Activated T-cell treated with anti-CD3 and anti-CD28 coated beads for 48 hours (primary cell): ENCODE data around the gene RASA3.
"Not testable (repeated sequence)": the region's sequence is repeated elsewhere in the genome, so short reads cannot be mapped to it uniquely, and the experiment has no call there.

Experiments
- DNase-seq: peaks from one replicate; pipeline ENCODE4 v3.0.0-alpha.2; 2020; ENCODE audit warnings: low read depth

Gene RASA3

DNA sequence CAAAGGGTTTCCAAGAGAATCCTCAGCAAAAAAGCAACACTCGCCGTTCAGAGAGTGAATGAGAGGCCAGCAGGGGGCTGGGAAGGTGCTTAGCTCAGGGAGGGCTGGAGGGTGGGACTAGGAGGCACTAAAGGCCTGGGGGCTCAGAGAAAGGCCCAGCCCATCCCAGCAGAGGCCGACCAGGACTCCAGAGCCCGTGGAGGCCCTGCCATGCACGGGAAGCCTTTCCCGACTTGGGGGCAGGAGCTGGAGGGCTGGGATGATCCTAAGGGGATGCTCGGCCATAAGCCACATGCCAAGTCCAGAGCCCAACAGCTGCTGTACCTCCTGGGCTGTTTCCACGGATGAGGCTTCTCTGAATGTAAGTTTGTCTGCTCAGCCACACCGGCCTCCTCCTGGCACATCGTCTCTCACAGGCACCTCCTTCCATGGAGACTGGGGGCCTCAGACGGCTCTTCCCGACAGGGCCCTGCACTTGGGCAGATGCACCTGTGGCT lies 19.5 kb downstream of the RASA3 start:
- DNase-seq = no peak

DNA sequence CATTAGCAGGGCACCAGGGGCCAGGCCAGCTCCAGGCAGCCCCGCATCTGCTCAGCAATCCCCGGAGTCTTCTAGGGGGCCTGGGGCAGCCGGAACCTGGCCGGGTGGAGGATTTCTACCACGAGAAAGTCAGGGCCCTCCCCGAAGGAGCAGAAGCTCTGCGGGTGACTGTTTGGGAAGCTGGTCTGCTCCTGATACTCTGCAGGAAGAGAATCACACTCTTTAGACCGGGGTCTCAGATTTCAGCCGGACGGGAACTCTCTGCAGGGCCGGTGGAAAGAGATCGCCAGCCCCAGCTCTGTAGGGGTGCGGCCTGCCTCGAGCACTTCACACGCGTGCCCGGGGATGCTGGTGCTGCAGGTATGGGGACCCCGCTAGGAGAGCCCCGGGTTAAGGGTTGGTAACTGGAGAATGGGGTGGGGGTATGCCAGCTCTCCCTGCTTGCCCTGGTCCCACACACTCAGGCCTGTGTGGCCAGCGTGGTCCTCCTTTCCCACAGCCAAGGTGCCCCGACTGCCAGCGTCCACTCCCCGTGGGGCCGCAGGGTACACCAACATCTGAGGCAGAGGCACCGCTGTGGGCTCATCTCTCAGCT lies 20.1 kb downstream of the RASA3 start:
- no peak for DNase-seq

GRCh38 chr13:114111577-114111976 lies 20.8 kb downstream of the RASA3 start:
- DNase-seq = no peak

- DNase-seq = not testable (repeated sequence)
Measured at GRCh38 chr13:114110830-114111189, 21.6 kb downstream of the RASA3 start.

GRCh38 chr13:114110091-114110829 lies 22.2 kb downstream of the RASA3 start:
- DNase-seq = peak; percentile 63

- DNase-seq = no peak
Measured at GRCh38 chr13:114109641-114110041, 22.8 kb downstream of the RASA3 start.

DNA sequence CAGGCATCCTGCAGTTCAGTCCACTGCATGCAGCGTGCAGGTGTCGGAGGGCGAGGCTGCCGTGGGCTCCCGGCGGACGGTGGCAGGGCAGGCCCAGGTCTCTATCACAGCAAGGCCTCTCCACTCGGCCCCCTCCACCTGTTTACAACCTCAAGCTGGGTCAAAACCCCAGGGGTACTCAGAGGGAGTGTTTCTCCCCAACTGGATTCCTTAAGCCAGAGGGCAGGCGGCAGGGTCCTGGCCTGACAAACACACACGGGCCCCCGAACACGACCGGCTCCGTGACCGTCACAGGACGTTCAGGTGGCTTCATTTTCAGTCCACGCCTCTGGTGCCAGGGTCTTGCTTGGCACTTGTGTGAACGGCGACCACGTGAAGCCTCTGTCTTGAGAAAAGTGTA lies 23.5 kb downstream of the RASA3 start:
- DNase-seq = no peak

DNA sequence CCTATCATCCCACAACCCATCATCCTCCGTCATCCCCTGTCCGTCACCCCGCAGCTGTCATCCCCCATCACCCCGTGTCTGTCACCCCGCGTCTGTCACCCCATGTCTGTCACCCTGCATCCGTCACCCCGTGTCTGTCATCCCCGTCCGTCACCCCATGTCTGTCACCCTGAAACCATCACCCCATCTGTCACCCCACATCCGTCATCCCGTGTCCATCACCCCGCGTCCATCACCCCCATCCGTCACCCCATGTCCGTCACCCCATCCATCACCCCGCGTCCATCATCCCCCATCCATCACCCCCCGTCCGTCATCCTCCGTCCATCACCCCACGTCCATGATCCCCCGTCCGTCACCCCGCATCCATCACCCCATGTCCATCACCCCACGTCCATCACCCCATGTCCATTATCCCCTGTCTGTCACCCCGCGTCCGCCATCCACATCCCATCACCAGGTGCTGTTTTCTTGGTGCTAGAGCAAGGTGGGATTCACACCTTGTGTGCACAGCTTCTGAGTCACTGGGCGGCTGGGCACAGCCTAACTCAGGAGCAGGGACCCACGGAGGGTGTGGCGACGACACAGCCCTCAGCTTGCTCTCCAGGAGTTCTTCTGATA lies 24.2 kb downstream of the RASA3 start:
- no peak for DNase-seq

DNA sequence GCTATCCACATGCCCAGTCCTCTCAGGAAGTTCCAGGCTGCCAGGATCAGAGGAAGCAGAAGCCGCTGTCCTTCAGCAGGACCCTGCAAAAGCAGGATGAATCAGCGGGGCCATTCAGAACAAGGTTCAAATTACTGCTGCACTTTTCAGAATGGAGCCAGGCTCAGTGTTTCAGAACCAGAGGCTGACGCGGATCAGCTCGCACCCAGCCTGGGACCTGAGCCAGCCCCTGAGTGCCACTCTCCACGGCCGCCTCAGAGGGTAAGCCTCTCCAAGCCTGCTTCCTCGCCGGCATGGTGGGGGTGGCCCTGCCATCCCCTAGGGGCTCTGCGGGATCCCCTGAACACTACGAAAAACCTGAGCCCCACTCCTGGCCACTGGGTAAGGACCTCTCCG lies 24.7 kb downstream of the RASA3 start:
- DNase-seq = no peak

DNA sequence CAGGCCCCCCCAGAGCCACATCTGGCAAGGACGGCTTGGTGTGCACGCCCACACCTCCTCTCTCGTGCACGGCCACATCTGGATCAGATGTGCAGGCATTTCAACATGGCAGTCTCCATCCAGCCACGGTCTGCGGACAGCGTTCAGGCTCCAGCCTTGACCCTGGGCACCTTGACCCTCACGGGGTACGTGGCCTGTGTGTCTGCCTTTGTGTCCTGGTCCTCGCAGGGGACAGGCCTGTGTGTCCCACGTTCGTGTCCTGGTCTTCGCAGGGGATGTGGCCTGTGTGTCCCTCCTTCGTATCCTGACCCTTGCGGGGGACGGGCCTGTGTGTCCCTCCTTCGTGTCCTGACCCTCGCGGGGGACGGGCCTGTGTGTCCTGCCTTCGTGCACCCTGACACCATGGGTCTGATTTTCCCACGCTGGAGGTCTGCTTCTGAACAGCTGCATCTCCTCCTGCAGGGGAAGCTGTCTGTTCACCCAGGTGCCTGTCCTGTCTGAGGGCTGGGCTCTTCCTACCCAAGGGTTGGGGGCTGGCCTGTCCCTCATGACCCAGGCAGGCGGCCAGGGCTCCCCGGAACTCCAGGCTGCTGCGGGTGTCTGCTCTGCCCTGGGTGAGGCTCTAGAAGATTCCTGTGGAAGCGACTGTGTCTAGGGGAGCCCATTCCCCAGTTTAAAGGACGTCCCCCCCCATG lies 25.3 kb downstream of the RASA3 start:
- DNase-seq = no peak

DNA sequence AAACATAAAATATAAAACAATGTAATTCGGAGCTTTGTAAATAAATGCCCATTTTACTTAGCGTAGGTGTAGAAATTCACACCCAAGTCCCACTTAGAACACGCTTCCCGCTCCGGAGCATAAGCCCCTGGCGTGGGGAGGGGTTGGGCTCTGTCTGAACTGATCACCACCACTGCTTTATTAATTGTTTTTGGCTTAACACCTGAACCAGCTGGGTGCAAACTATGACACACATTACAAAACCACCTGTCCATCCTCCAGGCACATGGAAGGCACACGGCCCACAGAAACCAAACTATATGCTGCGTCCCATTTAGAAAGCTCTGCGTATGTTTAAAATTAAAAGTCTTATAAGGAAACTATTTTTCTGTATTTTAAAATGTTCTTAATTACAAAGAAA lies 25.9 kb downstream of the RASA3 start:
- no peak for DNase-seq

GRCh38 chr13:114105521-114106225 lies 26.8 kb downstream of the RASA3 start:
- no peak for DNase-seq

GRCh38 chr13:114104655-114105520 lies 27.5 kb downstream of the RASA3 start:
- no peak for DNase-seq

DNA sequence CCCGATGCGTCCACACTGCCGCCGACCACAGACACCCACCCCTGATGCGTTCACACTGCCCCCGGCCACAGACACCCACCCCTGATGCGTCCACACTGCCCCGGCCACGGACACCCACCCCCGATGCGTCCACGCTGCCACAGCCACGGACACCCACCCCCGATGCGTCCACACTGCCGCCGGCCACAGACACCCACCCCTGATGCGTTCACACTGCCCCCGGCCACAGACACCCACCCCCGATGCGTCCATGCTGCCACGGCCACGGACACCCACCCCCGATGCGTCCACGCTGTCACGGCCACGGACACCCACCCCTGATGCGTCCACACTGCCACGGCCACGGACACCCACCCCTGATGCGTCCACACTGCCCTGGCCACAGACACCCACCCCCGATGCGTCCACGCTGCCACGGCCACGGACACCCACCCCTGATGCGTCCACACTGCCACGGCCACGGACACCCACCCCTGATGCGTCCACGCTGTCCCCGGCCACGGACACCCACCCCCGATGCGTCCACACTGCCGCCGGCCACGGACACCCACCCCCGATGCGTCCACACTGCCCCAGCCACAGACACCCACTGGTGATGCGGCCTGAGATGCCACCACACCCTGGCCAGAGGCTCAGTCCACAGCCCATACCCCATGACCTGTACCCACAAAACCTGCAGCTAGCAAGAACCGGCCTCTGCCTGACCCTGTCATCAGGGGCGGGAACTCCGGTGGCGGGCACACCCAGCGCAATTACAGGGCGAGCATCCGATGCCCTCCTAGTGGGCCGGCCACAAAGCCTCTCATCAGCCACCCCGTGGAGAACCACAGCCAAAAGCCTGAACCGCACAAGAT lies 28.4 kb downstream of the RASA3 start:
- no peak for DNase-seq

DNA sequence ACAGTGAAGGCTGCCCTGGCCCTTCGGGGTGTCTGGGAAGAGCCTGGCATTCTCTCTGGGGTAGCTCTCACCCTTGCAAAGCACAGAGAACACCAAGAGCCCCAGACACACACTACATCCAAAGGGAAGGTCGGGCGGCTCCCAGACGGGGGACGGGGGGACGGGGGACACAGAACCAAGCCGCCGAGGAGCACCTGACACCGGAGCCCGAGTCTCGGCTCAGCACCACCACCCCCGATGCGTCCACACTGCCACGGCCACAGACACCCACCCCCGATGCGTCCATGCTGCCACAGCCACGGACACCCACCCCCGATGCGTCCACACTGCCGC lies 29.2 kb downstream of the RASA3 start:
- not testable (repeated sequence) for DNase-seq

DNA sequence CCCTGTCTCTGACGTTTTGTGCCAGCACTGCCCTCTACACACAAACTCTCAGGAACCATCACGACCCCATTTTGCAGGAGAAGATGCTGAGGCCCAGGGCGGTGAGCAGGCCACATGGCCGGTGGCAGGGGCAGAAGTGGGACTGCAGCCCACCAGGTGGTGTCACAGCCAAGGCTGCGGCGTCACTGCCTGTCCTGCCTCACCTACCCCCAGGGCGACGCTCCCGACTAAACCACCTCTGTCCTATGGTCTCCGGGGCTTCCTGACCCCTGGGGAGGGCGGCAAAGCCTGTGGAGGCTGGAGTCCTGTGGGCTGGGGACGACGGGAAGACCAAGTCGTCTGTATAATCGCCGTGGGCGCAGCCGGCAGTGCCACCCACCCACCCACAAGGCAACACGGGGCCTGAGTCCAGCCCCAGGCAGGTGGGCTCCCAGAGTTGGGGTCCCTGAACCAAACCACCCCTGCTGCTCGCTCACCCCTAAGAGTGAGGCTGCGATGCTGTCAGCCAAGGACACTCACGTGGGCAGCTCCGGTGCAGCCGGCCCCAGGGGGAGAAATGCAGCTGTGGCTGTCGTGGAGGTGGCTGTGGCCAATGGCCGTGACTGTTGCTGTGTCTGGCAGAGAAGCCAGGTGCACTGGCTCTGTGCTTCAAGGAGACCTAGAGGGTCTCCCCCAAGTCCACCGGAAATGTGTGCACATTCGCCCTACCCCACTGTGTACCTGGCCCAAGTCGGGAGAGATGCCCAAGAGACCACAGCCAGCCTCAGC lies 29.7 kb downstream of the RASA3 start:
- DNase-seq = no peak

DNA sequence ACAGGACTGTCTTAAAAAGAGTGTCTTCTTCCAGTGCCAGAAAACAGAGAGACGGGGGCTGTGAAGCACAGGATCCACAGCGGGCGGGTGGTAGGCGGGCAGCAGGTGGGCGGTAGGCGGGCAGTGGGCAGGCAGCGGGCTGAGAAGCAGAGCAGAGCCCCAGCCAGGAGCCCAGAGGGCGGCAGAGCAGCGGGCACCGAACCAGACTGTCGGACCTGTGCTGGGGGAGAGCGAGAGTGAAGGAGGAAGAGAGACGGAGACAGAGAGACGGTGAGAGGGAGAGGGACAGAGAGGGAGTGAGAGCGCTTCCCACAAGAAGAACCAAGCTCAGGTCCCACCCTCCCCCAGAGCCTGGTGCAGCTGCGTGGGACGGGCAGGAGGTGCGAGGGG lies 30.3 kb downstream of the RASA3 start:
- no peak for DNase-seq

DNA sequence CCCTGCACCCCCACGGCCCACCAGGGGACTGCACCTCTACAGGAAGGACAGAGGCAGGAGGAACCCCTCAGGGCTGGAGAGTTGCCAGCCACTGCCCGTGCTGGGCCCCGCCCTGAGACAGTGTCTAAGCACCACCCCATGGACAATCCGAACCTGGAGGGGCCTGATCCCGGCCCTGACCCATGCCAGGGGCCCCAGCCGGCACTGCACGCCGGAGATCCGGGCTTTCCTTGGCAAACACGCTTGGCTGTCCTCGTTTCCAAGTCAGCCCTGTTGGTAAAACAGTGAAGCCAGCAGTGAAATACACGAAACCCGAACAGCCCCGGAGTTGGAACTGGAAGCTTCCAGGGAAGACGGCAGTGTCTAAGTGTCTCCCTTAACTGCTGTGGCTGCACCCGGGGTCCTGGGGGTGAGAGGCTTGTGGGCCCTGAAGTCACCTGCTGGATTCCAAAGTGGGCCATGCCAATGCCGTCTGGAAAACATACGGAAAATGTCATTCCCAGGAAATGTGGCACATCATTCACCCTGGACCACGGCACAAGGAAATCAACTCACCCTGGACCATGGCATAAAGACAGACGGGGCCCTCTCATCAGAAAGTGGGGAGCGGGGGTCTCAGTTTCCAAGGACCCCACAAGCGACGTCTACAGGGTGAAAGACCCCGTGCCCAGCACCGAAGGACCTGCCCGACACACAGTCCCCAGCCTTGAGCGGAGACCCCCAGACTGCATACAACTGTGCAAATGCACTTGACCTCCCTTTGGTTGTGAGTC lies 30.9 kb downstream of the RASA3 start:
- DNase-seq = no peak
